Measurements from ENCODE around the gene TNIP1. TPM values are rescaled to one million over a fixed set of nuclear protein-coding genes. Genes with fewer than 3 reads are reported as not detected.

Gene TNIP1
- total RNA-seq, 2 experiments from 2014 or later: 197 to 206 TPM

- CTCF ChIA-PET: no interaction called here
Observed at GRCh38 chr5:151005187-151005949, 75.5 kb downstream of the TNIP1 start.

GRCh38 chr5:151004499-151004898 is 76.3 kb downstream of the TNIP1 start:
- POLR2A ChIA-PET: no interaction called here
- CTCF ChIA-PET: no interaction called here

More at GRCh38 chr5:151005187-151005949, 75.5 kb downstream of the TNIP1 start:
- POLR2A ChIA-PET: no interaction called here

GRCh38 chr5:151003503-151003860 is 77.4 kb downstream of the TNIP1 start:
- POLR2A ChIA-PET: no interaction called here
- CTCF ChIA-PET: no interaction called here

- CTCF ChIA-PET: interaction anchor here (0.6 to 0.7 kb wide), 2 partner anchors 166 to 464 kb away, joined by 3 to 4 read pairs; no protein-coding TSS in a partner anchor
- POLR2A ChIA-PET: no interaction called here
Observed at GRCh38 chr5:151002681-151003502, 77.9 kb downstream of the TNIP1 start.

- ChIA-PET CTCF (interaction anchor here (0.6 to 0.7 kb wide), 3 partner anchors 167 to 463 kb away, joined by 3 to 4 read pairs (median 3); no protein-coding TSS in a partner anchor), POLR2A (no interaction called here)
Observed at GRCh38 chr5:151002250-151002649, 78.6 kb downstream of the TNIP1 start.

- POLR2A ChIA-PET: no interaction called here
- CTCF ChIA-PET: no interaction called here
Observed at GRCh38 chr5:151001436-151001835, 79.4 kb downstream of the TNIP1 start.

GRCh38 chr5:150999704-151000442 is 81.0 kb downstream of the TNIP1 start:
- POLR2A ChIA-PET: no interaction called here
- CTCF ChIA-PET: no interaction called here

GRCh38 chr5:150993826-150994412 is 86.9 kb downstream of the TNIP1 start:
- ChIA-PET POLR2A (no interaction called here), CTCF (no interaction called here)

GRCh38 chr5:150993422-150993821 is 87.4 kb downstream of the TNIP1 start:
- ChIA-PET CTCF (no interaction called here), POLR2A (no interaction called here)

GRCh38 chr5:150992705-150993104 is 88.1 kb downstream of the TNIP1 start:
- POLR2A ChIA-PET: no interaction called here
- CTCF ChIA-PET: no interaction called here

- CTCF ChIA-PET: no interaction called here
Observed at GRCh38 chr5:150989695-150990094, 91.1 kb downstream of the TNIP1 start.

GRCh38 chr5:150987746-150988145 is 93.1 kb downstream of the TNIP1 start:
- POLR2A ChIA-PET: no interaction called here
- CTCF ChIA-PET: no interaction called here

More at GRCh38 chr5:150989695-150990094, 91.1 kb downstream of the TNIP1 start:
- POLR2A ChIA-PET: no interaction called here

Other genes starting within 250 kb of the TNIP1 start
- 1 to 10 TPM; 1.3 to 1.7 TPM for gene IRGM, start 234.5 kb downstream of the TNIP1 start, total RNA-seq
- gene ZNF300, start 176.1 kb downstream of the TNIP1 start, total RNA-seq: under 1 TPM; 0.71 to 0.74 TPM
- not detected for gene GPX3, start 60.4 kb downstream of the TNIP1 start, total RNA-seq
- 100 to 1,000 TPM; 480 to 490 TPM for gene ANXA6, start 76.7 kb upstream of the TNIP1 start, total RNA-seq
- gene CCDC69, start 143.1 kb upstream of the TNIP1 start, total RNA-seq: 10 to 100 TPM; 36.6 to 38.7 TPM
- gene GM2A, start 172.2 kb upstream of the TNIP1 start, total RNA-seq: 10 to 100 TPM; 12.8 to 14.9 TPM
- gene SLC36A3, start 222.7 kb upstream of the TNIP1 start, total RNA-seq: not detected